GM12865 (cell line): Measurements from ENCODE around the gene DPM2.

ENCODE experiments used
- DNase-seq: peaks from one replicate; pipeline ENCODE4 v3.0.0; 2010; ENCODE audit warnings: low read depth
- H3K4me3 ChIP-seq: 2 replicates; pipeline ENCODE4 v1.5.1; 2011; ENCODE audit warnings: mild to moderate bottlenecking, low read depth, low read length, control low read depth
- CTCF ChIP-seq: IDR thresholded peaks from 2 replicates; pipeline ENCODE4 v1.5.1; 2011; ENCODE audit warnings: low read length, control low read depth, low read depth, inconsistent platforms; ENCODE audit not compliant: insufficient read depth; ENCODE audit errors: missing control alignments

Gene DPM2

GRCh38 chr9:127892831-127893230 is 44.8 kb downstream of the DPM2 start:
- H3K4me3 ChIP-seq, result no peak overlapping the region
- no peak for TF ChIP-seq CTCF
- DNase-seq, result no peak

- H3K4me3 ChIP-seq, result no peak overlapping the region
- TF ChIP-seq CTCF, result no peak
- DNase-seq, result no peak
Observed at GRCh38 chr9:127890053-127890452, 47.6 kb downstream of the DPM2 start.

- peak; percentile 33 for TF ChIP-seq CTCF
- DNase-seq, result peak; percentile 46
- H3K4me3 ChIP-seq, result no peak overlapping the region
Observed at GRCh38 chr9:127887792-127888191, 49.9 kb downstream of the DPM2 start.

- no peak for TF ChIP-seq CTCF
- DNase-seq, result no peak
- no peak overlapping the region for H3K4me3 ChIP-seq
Observed at GRCh38 chr9:127886401-127886972, 51.2 kb downstream of the DPM2 start.

- TF ChIP-seq CTCF, result no peak
- no peak for DNase-seq
- no peak overlapping the region for H3K4me3 ChIP-seq
Observed at GRCh38 chr9:127885508-127886281, 52.0 kb downstream of the DPM2 start.
